Keratinocyte (primary cell): Measurements from ENCODE around the gene SNU13. TPM values are rescaled to one million over a fixed set of nuclear protein-coding genes. Genes with fewer than 3 reads are reported as not detected.

Source experiments
- DNase-seq: peaks from one replicate; pipeline ENCODE4 v3.0.0-alpha.2; 2011; ENCODE audit warnings: low read depth, missing footprints, low spot score
- FAIRE-seq: peaks from 2 replicates; lab custom pipeline; 2011; peaks lifted over from hg19 to GRCh38; lab: Jason Lieb, UNC
- H2AFZ ChIP-seq: 2 replicates; pipeline ENCODE4 v1.6.0; 2012; ENCODE audit warnings: low read length, control low read depth, inconsistent platforms; ENCODE audit not compliant: control insufficient read depth
- H3K27ac ChIP-seq: 2 replicates; pipeline ENCODE4 v1.5.1; 2011; ENCODE audit warnings: low read length; ENCODE audit not compliant: control insufficient read depth, insufficient read depth
- H3K27me3 ChIP-seq: 3 replicates; pipeline ENCODE4 v1.6.0; 2011; ENCODE audit warnings: low read length; ENCODE audit not compliant: control insufficient read depth, insufficient read depth; ENCODE audit errors: extremely low read depth
- H3K36me3 ChIP-seq, 2 experiments: 2 replicates in 1 of 2; 3 replicates in 1 of 2; pipeline ENCODE4 v1.5.1; 2011; ENCODE audit warnings: low read length in 2 of 2, mild to moderate bottlenecking in 1 of 2; ENCODE audit not compliant: control insufficient read depth in 2 of 2, insufficient read depth in 2 of 2; ENCODE audit errors: extremely low read depth in 1 of 2
- H3K4me1 ChIP-seq: 3 replicates; pipeline ENCODE4 v1.5.1; 2011; ENCODE audit warnings: low read length; ENCODE audit not compliant: control insufficient read depth, insufficient read depth; ENCODE audit errors: extremely low read depth
- H3K4me2 ChIP-seq: 3 replicates; pipeline ENCODE4 v1.6.0; 2011; ENCODE audit warnings: low read depth, low read length; ENCODE audit not compliant: control insufficient read depth, insufficient read depth; ENCODE audit errors: extremely low read depth
- H3K4me3 ChIP-seq, 3 experiments: fragments of 200-600 bp in 1 of 3; sonication (generic) in 1 of 3; 2 replicates in 2 of 3; 3 replicates in 1 of 3; pipeline ENCODE4 v1.5.1; 2011 to 2016; ENCODE audit warnings: low read length in 3 of 3, mild to moderate bottlenecking in 3 of 3, control low read depth in 2 of 3, inconsistent platforms in 1 of 3, low read depth in 1 of 3, mixed read lengths in 1 of 3, mixed run types in 1 of 3, moderate library complexity in 1 of 3; ENCODE audit not compliant: control insufficient read depth in 2 of 3, insufficient read depth in 2 of 3; ENCODE audit errors: extremely low read depth in 1 of 3
- H3K79me2 ChIP-seq: 2 replicates; pipeline ENCODE4 v1.6.0; 2012; ENCODE audit warnings: low read length; ENCODE audit not compliant: control insufficient read depth, insufficient read depth
- H3K9ac ChIP-seq: 3 replicates; pipeline ENCODE4 v1.6.0; 2011; ENCODE audit warnings: low read length; ENCODE audit not compliant: control insufficient read depth, insufficient read depth; ENCODE audit errors: extremely low read depth
- H3K9me1 ChIP-seq: 3 replicates; pipeline ENCODE4 v1.6.0; 2011; ENCODE audit warnings: low read length; ENCODE audit not compliant: control insufficient read depth, insufficient read depth; ENCODE audit errors: extremely low read depth
- H3K9me3 ChIP-seq: 2 replicates; pipeline ENCODE4 v1.5.1; 2012; ENCODE audit warnings: low read depth, low read length; ENCODE audit not compliant: control insufficient read depth
- H4K20me1 ChIP-seq: 3 replicates; pipeline ENCODE4 v1.6.0; 2011; ENCODE audit warnings: low read length; ENCODE audit not compliant: control insufficient read depth, insufficient read depth; ENCODE audit errors: extremely low read depth
- EZH2 ChIP-seq: IDR thresholded peaks from one replicate; pipeline ENCODE4 v1.6.1; 2012; ENCODE audit warnings: inconsistent platforms, mild to moderate bottlenecking, low read length, moderate library complexity
- dilution Hi-C: fragments of 300-500 bp; cut with MboI; formaldehyde crosslinking; loops from one replicate; pipeline ENCODE4 v1.7.0; 2020; ENCODE audit warnings: low sequenced_read_pairs; ENCODE audit not compliant: extremely low pct_ligation_motif_present
- polyA plus RNA-seq, 5 experiments: library from polyadenylated mRNA; depleted of rRNA in 3 of 5; stranded (reverse) in 3 of 5; stranded (forward) in 1 of 5; unstranded in 1 of 5; fragments of >200 nt; gene quantifications; 1 replicate in 1 of 5; 2 replicates in 3 of 5; 3 replicates in 1 of 5; pipeline versions ENCODE4 v1.2.1 to v1.2.3, GENCODE V29; 2011 to 2012; ENCODE audit warnings: missing spikeins in 2 of 5, low read depth in 1 of 5, low replicate concordance in 1 of 5
- TF ChIP-seq, protein P1 (sequence below), 3 experiments: IDR thresholded peaks in 1 of 3; conservative IDR thresholded peaks in 1 of 3; optimal IDR thresholded peaks in 1 of 3; 2 replicates in 2 of 3; 3 replicates in 1 of 3; pipeline versions ENCODE3 to v1.5.1; 2011; ENCODE audit warnings: low read length in 3 of 3, mild to moderate bottlenecking in 3 of 3, moderate library complexity in 2 of 3, control low read depth in 1 of 3, inconsistent platforms in 1 of 3; ENCODE audit not compliant: insufficient read depth in 2 of 3; ENCODE audit errors: extremely low read depth in 1 of 3

SNU13 gene
- polyA plus RNA-seq, 1 donor (not counting 4 experiments of a cell fraction or from before 2014, with no cell fraction given) = 230 TPM

DNA sequence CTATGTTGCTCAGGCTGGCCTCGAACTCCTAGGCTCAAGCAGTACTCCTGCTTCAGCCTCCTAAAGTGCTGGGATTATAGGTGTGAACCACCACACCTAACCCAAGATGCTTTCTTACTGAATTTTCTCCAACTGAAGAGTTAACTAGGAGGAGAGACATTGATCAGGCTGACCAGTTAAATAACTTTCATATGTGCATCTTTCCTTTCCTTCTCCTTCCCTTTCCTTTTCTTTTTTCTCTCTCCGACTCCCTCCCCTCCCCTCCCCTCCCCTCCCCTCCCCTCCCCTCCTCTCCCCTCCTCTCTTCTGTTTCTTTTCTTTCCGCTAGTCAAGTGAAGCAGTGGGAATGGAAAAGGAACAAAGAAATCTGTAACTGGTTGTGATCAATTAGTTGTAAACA lies 40.9 kb downstream of the SNU13 start:
- Histone ChIP-seq H3K36me3 (peaks cover 30 to 39% of the 10 kb centered on the region in 2 experiments), H3K79me2 (peaks cover 24% of the 10 kb centered on the region), H3K4me2 (no peak overlapping the region), H3K27me3 (no peaks in the 10 kb centered on the region), H3K4me3 (no peak overlapping the region), H3K9ac (no peak overlapping the region), H3K4me1 (no peaks in the 10 kb centered on the region), H4K20me1 (no peaks in the 10 kb centered on the region), H2AFZ (no peak overlapping the region), H3K27ac (no peak overlapping the region), H3K9me3 (no peaks in the 10 kb centered on the region), H3K9me1 (no peaks in the 10 kb centered on the region)
- no peak for TF ChIP-seq EZH2
- no peak for DNase-seq
- no peak for FAIRE-seq
- dilution Hi-C loops = no loop called here

DNA sequence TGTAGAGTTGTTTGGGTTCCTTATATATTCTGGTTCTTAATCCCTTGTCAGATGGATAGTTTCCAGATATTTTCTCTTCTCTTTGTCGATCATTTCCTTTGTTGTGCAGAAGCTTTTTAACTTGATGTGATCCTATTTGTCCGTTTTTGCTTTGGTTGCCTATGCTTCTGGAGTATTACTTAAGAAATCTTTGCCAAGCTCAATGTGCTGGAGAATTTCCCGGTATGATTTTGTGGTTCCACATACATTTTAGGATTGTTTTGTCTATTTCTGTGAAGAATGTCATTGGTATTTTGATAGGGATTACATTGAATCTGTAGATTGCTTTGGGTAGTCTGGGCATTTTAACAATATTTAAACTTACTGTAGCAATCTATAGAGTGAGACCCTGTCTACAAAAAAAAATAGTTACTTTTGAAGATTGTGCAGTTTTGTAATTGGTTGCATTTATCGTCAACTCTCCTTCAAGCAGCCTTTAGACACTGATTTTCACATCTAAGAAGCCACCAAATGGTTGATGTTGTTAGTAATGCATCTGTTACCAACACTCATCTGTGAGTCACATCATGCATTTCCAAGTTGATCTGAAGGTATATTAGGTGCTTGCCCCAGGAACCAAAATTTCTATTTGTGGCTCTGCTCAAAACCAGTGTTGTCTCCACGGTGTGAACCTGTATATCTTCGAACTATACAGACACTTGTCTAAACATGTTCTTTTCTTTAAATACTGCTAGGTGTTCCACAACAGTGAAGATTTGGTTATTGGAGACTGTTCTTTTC lies 46.1 kb downstream of the SNU13 start:
- FAIRE-seq (peak; percentile 61), DNase-seq (no peak)
- H4K20me1 ChIP-seq = no peaks in the 10 kb centered on the region
- no peaks in the 10 kb centered on the region for H3K4me1 ChIP-seq
- H3K27ac ChIP-seq = peak overlapping the region; percentile 1
- H3K4me2 ChIP-seq = peak overlapping the region; percentile 0
- H3K27me3 ChIP-seq = no peaks in the 10 kb centered on the region
- TF ChIP-seq, protein P1, sequence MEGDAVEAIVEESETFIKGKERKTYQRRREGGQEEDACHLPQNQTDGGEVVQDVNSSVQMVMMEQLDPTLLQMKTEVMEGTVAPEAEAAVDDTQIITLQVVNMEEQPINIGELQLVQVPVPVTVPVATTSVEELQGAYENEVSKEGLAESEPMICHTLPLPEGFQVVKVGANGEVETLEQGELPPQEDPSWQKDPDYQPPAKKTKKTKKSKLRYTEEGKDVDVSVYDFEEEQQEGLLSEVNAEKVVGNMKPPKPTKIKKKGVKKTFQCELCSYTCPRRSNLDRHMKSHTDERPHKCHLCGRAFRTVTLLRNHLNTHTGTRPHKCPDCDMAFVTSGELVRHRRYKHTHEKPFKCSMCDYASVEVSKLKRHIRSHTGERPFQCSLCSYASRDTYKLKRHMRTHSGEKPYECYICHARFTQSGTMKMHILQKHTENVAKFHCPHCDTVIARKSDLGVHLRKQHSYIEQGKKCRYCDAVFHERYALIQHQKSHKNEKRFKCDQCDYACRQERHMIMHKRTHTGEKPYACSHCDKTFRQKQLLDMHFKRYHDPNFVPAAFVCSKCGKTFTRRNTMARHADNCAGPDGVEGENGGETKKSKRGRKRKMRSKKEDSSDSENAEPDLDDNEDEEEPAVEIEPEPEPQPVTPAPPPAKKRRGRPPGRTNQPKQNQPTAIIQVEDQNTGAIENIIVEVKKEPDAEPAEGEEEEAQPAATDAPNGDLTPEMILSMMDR (optimal IDR thresholded peaks at IDR 0.05 in 1 of 3, IDR thresholded peaks at IDR 0.05 in 1 of 3, conservative IDR thresholded peaks at IDR 0.05 in 1 of 3; ENCODE audit: extremely low read depth in 1 of 3, insufficient read depth in 2 of 3, low read length in 3 of 3) = no peak
- no peak overlapping the region for H3K4me3 ChIP-seq
- H2AFZ ChIP-seq = no peak overlapping the region
- no peak overlapping the region for H3K9ac ChIP-seq
- peaks cover 29 to 42% of the 10 kb centered on the region in 2 experiments for H3K36me3 ChIP-seq
- H3K79me2 ChIP-seq = peaks cover 40% of the 10 kb centered on the region
- no peaks in the 10 kb centered on the region for H3K9me3 ChIP-seq
- H3K9me1 ChIP-seq = no peaks in the 10 kb centered on the region
- dilution Hi-C loops = no loop called here
